ENCODE results near the gene FAM186B.

Gene FAM186B

DNA sequence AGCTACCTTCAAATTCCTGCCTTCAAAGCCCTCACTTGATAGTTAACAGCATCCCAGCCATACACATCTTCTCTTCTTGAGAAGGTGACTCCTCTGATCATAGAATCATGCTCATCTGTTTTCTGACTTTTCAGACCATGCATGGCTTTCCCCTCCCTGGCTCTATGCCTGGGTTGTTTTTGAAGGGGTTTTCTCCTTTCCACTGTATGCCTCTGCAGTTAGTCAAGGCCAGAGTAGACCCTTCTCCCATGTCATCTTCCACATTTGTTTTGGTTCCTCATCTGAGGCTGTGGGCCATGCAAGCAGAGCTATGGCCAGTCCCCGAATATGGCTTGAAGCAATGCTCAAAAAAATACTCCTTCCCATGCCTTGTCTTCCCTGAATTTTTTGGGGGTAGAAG is 23.2 kb downstream of the FAM186B start:
- ATAC-seq (ENCODE audit: low read depth) (no peak), DNase-seq (ENCODE audit: low spot score) (no peak)
- H3K27ac ChIP-seq (ENCODE audit: poor library complexity, severe bottlenecking) = no peak overlapping the region
- H3K9me3 ChIP-seq (ENCODE audit: severe bottlenecking) = no peaks in the 10 kb centered on the region
- no peaks in the 10 kb centered on the region for H3K4me1 ChIP-seq (ENCODE audit: insufficient read depth, poor library complexity, severe bottlenecking)
- TF ChIP-seq, protein P1, sequence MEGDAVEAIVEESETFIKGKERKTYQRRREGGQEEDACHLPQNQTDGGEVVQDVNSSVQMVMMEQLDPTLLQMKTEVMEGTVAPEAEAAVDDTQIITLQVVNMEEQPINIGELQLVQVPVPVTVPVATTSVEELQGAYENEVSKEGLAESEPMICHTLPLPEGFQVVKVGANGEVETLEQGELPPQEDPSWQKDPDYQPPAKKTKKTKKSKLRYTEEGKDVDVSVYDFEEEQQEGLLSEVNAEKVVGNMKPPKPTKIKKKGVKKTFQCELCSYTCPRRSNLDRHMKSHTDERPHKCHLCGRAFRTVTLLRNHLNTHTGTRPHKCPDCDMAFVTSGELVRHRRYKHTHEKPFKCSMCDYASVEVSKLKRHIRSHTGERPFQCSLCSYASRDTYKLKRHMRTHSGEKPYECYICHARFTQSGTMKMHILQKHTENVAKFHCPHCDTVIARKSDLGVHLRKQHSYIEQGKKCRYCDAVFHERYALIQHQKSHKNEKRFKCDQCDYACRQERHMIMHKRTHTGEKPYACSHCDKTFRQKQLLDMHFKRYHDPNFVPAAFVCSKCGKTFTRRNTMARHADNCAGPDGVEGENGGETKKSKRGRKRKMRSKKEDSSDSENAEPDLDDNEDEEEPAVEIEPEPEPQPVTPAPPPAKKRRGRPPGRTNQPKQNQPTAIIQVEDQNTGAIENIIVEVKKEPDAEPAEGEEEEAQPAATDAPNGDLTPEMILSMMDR (IDR thresholded peaks at IDR 0.05; ENCODE audit: poor library complexity, severe bottlenecking) = no peak
- no peak overlapping the region for H3K4me3 ChIP-seq (ENCODE audit: severe bottlenecking)
- H3K27me3 ChIP-seq (ENCODE audit: insufficient read depth, poor library complexity, severe bottlenecking) = no peaks in the 10 kb centered on the region
- no peaks in the 10 kb centered on the region; the same call in 1 of the 2 replicates for H3K36me3 ChIP-seq (ENCODE audit: low read depth)

DNA sequence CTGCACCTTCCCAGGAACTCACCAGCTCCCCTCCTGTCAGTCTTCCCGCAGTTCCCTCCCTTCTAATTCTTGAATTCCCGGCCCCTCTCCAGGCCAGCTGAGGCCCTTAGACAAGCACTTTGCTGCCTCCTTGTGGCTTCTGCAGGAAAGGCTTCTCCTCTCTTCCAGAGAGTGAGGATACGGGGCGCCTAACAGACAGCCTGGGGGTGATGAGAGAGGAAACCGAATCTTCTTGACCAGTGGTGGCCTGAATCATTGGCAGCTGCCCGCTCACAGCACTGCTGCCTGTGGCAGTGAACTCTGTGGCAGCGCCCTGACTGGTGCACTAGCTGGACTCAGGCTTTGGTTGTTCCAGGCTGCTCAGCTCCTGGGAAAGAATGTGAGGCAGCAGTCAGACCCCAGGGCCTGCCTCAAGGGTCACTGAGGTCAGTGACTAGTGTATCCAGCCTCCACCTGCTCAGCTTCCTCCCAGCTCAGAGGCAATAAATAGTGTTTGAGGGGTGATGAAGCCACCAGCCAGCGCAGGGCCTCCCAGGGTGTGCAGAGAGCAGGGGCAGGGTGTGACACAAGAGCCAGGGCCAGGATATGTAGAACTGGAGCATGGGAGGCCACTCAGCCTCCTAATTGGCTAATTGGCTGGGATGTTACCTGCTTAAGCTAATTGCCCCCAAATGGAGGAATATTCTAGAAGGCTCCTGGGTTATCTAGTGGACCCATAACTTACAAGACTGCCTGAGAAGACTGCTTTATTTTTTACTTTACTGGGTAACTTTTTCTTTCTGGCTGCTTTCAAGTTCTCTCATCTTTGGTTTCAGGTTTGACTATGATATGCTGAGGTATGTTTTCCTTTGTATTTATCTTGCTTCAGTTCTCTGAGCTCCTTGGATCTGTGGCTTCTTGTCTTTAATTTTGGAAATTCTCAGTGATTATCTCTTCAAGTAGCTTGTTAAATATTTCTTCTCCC is 24.6 kb downstream of the FAM186B start:
- no peak overlapping the region for H3K4me3 ChIP-seq (ENCODE audit: severe bottlenecking)
- H3K36me3 ChIP-seq (ENCODE audit: low read depth) = peaks cover 3% of the 10 kb centered on the region; the same call in 1 of the 2 replicates
- TF ChIP-seq, protein P1 (IDR thresholded peaks at IDR 0.05; ENCODE audit: poor library complexity, severe bottlenecking) = peak; percentile 79
- H3K27me3 ChIP-seq (ENCODE audit: insufficient read depth, poor library complexity, severe bottlenecking) = no peaks in the 10 kb centered on the region
- ATAC-seq (ENCODE audit: low read depth) (peak; percentile 90), DNase-seq (ENCODE audit: low spot score) (no peak)
- H3K27ac ChIP-seq (ENCODE audit: poor library complexity, severe bottlenecking) = no peak overlapping the region
- H3K4me1 ChIP-seq (ENCODE audit: insufficient read depth, poor library complexity, severe bottlenecking) = no peaks in the 10 kb centered on the region
- no peaks in the 10 kb centered on the region for H3K9me3 ChIP-seq (ENCODE audit: severe bottlenecking)

DNA sequence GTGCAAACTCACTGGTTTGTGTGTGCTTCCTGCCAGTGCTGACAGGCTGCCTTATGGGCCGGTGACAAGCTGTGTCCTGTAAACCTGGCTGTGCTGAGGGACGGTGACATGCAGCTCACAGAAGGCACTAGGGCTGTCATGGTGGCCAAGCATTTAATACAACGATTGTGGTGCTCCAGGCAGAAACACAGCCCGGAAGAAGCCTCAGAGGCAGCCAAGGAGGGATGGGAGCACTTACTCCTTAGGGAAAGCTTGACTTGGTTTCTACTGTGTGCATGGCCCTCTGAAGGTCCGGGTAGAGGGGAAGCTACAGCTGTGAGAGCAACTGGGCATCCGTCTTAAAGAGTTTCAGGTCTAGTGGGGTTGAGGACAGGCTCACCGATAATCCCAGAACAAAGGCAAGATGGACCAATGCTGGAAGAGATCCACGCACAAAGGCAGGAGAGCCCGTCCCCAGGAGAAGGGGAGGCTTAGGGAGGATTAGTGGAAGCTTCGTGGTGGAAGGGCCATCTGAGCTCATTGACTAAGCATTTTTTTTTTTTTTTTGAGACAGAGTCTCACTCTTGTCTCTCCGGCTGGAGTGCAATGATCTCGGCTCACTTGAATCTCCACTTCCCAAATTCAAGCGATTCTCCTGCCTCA is 26.8 kb downstream of the FAM186B start:
- Histone ChIP-seq H3K4me3 (ENCODE audit: severe bottlenecking) (no peak overlapping the region), H3K27ac (ENCODE audit: poor library complexity, severe bottlenecking) (no peak overlapping the region), H3K9me3 (ENCODE audit: severe bottlenecking) (no peaks in the 10 kb centered on the region), H3K36me3 (ENCODE audit: low read depth) (peaks cover 11% of the 10 kb centered on the region), H3K4me1 (ENCODE audit: insufficient read depth, poor library complexity, severe bottlenecking) (no peaks in the 10 kb centered on the region), H3K27me3 (ENCODE audit: insufficient read depth, poor library complexity, severe bottlenecking) (no peaks in the 10 kb centered on the region)
- DNase-seq (ENCODE audit: low spot score) = no peak
- ATAC-seq (ENCODE audit: low read depth) = no peak
- TF ChIP-seq, protein P1 (IDR thresholded peaks at IDR 0.05; ENCODE audit: poor library complexity, severe bottlenecking) = no peak

DNA sequence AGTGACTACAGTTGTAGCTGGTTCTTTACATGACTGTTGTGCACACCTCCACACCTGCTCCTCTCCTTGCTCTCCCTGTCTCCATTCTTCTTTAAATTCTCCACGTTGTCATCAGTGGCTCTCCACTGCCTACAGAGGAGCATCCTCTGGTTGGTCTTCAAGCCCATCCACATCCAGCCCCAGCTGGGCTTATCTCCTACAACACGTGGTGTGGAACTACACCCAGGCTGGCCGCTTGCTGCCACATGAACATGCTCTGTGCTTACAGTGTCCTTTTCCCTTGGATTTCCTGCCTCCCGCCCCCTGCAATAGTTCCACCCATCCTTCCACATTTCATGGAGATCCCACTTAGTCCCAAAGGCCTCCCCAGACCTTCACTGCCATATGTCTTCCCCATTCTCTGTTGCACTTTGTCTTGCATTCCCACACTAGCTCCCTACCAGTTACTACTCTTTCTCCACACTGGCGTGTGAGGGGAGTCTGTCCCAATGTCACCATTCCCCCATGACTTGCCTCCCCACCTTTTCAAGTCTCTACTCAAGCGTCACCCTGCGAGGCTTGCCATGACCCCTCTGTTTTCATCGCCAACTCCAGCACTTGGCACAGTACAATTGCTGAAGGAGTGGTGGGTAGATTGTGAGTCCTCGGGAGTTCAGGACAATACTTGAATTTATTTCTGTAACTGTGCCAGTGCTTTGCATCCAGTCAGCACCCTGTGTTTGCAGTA is 27.7 kb downstream of the FAM186B start:
- H3K4me1 ChIP-seq (ENCODE audit: insufficient read depth, poor library complexity, severe bottlenecking) = no peaks in the 10 kb centered on the region
- peaks cover 12% of the 10 kb centered on the region for H3K36me3 ChIP-seq (ENCODE audit: low read depth)
- no peak for DNase-seq (ENCODE audit: low spot score)
- H3K4me3 ChIP-seq (ENCODE audit: severe bottlenecking) = no peak overlapping the region
- TF ChIP-seq, protein P1 (IDR thresholded peaks at IDR 0.05; ENCODE audit: poor library complexity, severe bottlenecking) = no peak
- ATAC-seq (ENCODE audit: low read depth) = no peak
- no peak overlapping the region for H3K27ac ChIP-seq (ENCODE audit: poor library complexity, severe bottlenecking)
- no peaks in the 10 kb centered on the region for H3K27me3 ChIP-seq (ENCODE audit: insufficient read depth, poor library complexity, severe bottlenecking)
- H3K9me3 ChIP-seq (ENCODE audit: severe bottlenecking) = no peaks in the 10 kb centered on the region
